RWPE1 (cell line): ENCODE data around the gene AKAP8L.
A peak's percentile ranks its signal among the peaks of the same experiment; 100 is the strongest.

ENCODE experiments used
- CTCF ChIA-PET: fragments of 350-600 bp; sonication (Branson Sonifier 250); formaldehyde crosslinking; extraction: SDS; loops from one replicate; lab custom pipeline; 2021; lab: Yijun Ruan, JAX
- POLR2A ChIA-PET: fragments of 400-600 bp; formaldehyde crosslinking; extraction: SDS; loops from one replicate; lab custom pipeline; 2020; ENCODE audit warnings: antibody characterized with exemption; ENCODE audit not compliant: low non-redundant PET; lab: Yijun Ruan, JAX
- DNase-seq: peaks from one replicate; pipeline ENCODE4 v3.0.0; 2012; ENCODE audit warnings: low spot score
- H3K27ac ChIP-seq: fragments of 450-650 bp; 2 replicates; pipeline ENCODE4 v1.5.1; 2017
- TF ChIP-seq, protein P1 (sequence below): fragments of 450-650 bp; conservative IDR thresholded peaks from 2 replicates; pipeline ENCODE4 v1.5.1; 2017; ENCODE audit warnings: low read depth, mild to moderate bottlenecking

AKAP8L gene

GRCh38 chr19:15461694-15462093 is 42.9 kb upstream of the AKAP8L start:
- POLR2A ChIA-PET: no interaction called here
- TF ChIP-seq, protein P1, sequence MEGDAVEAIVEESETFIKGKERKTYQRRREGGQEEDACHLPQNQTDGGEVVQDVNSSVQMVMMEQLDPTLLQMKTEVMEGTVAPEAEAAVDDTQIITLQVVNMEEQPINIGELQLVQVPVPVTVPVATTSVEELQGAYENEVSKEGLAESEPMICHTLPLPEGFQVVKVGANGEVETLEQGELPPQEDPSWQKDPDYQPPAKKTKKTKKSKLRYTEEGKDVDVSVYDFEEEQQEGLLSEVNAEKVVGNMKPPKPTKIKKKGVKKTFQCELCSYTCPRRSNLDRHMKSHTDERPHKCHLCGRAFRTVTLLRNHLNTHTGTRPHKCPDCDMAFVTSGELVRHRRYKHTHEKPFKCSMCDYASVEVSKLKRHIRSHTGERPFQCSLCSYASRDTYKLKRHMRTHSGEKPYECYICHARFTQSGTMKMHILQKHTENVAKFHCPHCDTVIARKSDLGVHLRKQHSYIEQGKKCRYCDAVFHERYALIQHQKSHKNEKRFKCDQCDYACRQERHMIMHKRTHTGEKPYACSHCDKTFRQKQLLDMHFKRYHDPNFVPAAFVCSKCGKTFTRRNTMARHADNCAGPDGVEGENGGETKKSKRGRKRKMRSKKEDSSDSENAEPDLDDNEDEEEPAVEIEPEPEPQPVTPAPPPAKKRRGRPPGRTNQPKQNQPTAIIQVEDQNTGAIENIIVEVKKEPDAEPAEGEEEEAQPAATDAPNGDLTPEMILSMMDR: no peak
- H3K27ac ChIP-seq: no peak overlapping the region
- DNase-seq: no peak
- CTCF ChIA-PET: no interaction called here

- CTCF ChIA-PET: interaction anchor here (0.9 kb wide), 1 partner anchor 296 kb away, joined by 8 read pairs; no protein-coding TSS in a partner anchor
- POLR2A ChIA-PET: no interaction called here
- H3K27ac ChIP-seq: no peak overlapping the region
- TF ChIP-seq, protein P1: no peak
- no peak for DNase-seq
Measured at GRCh38 chr19:15457701-15458484, 39.1 kb upstream of the AKAP8L start.

DNA sequence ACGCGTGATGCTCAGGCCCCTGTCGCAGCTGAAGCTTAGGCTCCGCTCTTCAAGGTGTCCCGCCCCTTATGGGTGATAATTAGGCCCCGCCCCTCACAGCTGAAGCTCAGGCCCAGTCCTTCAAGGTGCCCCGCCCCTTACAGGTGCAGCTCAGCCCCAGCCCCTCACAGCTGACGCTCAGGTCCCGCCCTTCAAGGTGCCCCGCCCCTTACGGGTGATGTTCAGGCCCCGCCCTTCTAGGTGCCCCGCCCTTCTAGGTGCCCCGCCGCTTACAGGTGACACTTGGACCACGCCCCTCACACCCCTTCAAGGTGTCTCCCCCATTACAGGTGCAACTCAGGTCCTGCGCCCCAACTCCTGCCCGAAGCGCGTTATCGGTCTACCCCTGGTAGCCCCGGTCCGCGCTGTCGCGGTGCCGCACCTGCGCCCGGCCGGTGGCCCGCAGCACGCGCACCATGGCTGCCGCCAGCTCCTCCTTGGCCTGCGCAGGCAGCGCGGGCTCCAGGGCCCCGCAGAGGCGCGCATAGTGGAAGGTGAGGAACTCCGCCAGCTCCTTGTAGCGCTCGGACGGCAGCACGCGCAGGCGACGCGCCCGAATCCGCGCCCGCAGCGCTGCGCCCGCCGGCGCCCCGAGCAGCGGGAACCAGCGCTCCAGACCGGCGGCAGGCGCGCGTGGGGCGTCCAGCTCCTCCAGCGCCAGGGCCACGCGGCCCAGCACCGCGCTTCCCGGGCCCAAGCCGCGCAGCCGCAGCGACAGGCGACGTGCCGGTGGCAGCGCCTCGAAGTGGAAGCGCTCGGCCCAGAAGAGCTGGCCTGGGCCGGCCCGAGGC is 38.3 kb upstream of the AKAP8L start:
- POLR2A ChIA-PET: no interaction called here
- DNase-seq: peak; percentile 47
- no peak overlapping the region for H3K27ac ChIP-seq
- CTCF ChIA-PET: interaction anchor here (0.9 kb wide), 1 partner anchor 296 kb away, joined by 8 read pairs; no protein-coding TSS in a partner anchor
- TF ChIP-seq, protein P1: no peak

- no peak for DNase-seq
- H3K27ac ChIP-seq: no peak overlapping the region
- TF ChIP-seq, protein P1: no peak
- CTCF ChIA-PET: no interaction called here
- POLR2A ChIA-PET: no interaction called here
Measured at GRCh38 chr19:15456441-15456840, 37.7 kb upstream of the AKAP8L start.

- no peak overlapping the region for H3K27ac ChIP-seq
- no peak for DNase-seq
- CTCF ChIA-PET: no interaction called here
- POLR2A ChIA-PET: no interaction called here
- TF ChIP-seq, protein P1: no peak
Measured at GRCh38 chr19:15455996-15456395, 37.2 kb upstream of the AKAP8L start.
